NB4 (cell line): ENCODE results near the gene GUCA2B.

ENCODE experiments used
- DNase-seq: peaks from one replicate; pipeline ENCODE4 v3.0.0; 2010; ENCODE audit warnings: low read depth
- H3K4me3 ChIP-seq: one replicate; pipeline ENCODE4 v1.5.1; 2011; ENCODE audit warnings: mild to moderate bottlenecking, low read depth, low read length, moderate library complexity
- CTCF ChIP-seq: IDR thresholded peaks from one replicate; pipeline ENCODE4 v1.5.1; 2012; ENCODE audit warnings: low read depth, low read length
- MAX ChIP-seq: IDR thresholded peaks from 2 replicates; pipeline ENCODE4 v1.6.1; 2011; ENCODE audit warnings: low read depth, low read length
- MYC ChIP-seq: IDR thresholded peaks from 2 replicates; pipeline ENCODE4 v1.6.1; 2011; ENCODE audit warnings: low read depth, low read length
- POLR2A ChIP-seq: IDR thresholded peaks from 2 replicates; pipeline ENCODE4 v1.6.1; 2011; ENCODE audit warnings: mild to moderate bottlenecking; ENCODE audit not compliant: insufficient read length; ENCODE audit errors: extremely low read depth

GUCA2B gene

GRCh38 chr1:42146626-42147320, 6.4 kb upstream of the GUCA2B start:
- peak; percentile 68 for TF ChIP-seq CTCF
- TF ChIP-seq POLR2A = no peak
- no peak for TF ChIP-seq MAX
- TF ChIP-seq MYC = no peak
- DNase-seq = peak; percentile 53
- H3K4me3 ChIP-seq = no peak overlapping the region

- TF ChIP-seq MAX (no peak), CTCF (no peak), MYC (no peak), POLR2A (no peak)
- no peak for DNase-seq
- H3K4me3 ChIP-seq = no peak overlapping the region
Measured at GRCh38 chr1:42148166-42148565, 5.0 kb upstream of the GUCA2B start.

GRCh38 chr1:42150651-42151050, 2.6 kb upstream of the GUCA2B start:
- no peak for TF ChIP-seq CTCF
- TF ChIP-seq POLR2A = no peak
- TF ChIP-seq MYC = no peak
- no peak for TF ChIP-seq MAX
- no peak overlapping the region for H3K4me3 ChIP-seq
- no peak for DNase-seq

- TF ChIP-seq POLR2A (no peak), CTCF (no peak), MYC (no peak), MAX (no peak)
- no peak overlapping the region for H3K4me3 ChIP-seq
- no peak for DNase-seq
Measured at GRCh38 chr1:42152119-42152518, 1.1 kb upstream of the GUCA2B start.

- no peak overlapping the region for H3K4me3 ChIP-seq
- no peak for DNase-seq
- TF ChIP-seq CTCF (no peak), MYC (no peak), POLR2A (no peak), MAX (no peak)
Measured at GRCh38 chr1:42153624-42154023, 414 bp downstream of the GUCA2B start.
